Kidney (tissue), 22 donors: ENCODE results near the gene DLD. TPM values are rescaled to one million over a fixed set of nuclear protein-coding genes. Genes with fewer than 3 reads are reported as not detected.
A peak's percentile ranks its signal among the peaks of the same experiment; 100 is the strongest.

Experiments used
- DNase-seq, 5 donors: peaks; one replicate each; pipeline ENCODE4 v3.0.0-alpha.2; 2013 to 2020
- FAIRE-seq: peaks from 2 replicates; lab custom pipeline; 2012; peaks lifted over from hg19 to GRCh38; lab: Jason Lieb, UNC
- H3K27ac ChIP-seq, 2 donors: one replicate each; pipeline ENCODE4 v1.7.0; 2013; ENCODE audit warnings: low read depth in 2 of 2, low read length in 2 of 2, inconsistent platforms in 1 of 2
- H3K27me3 ChIP-seq: one replicate; pipeline ENCODE4 v1.7.1; 2013; ENCODE audit warnings: low read length, inconsistent platforms; ENCODE audit not compliant: control insufficient read depth, insufficient read depth
- H3K36me3 ChIP-seq, 3 donors: one replicate each; pipeline versions ENCODE4 v1.7.0 to v1.7.1; 2013; ENCODE audit warnings: low read length in 3 of 3, control low read depth in 1 of 3, inconsistent platforms in 1 of 3; ENCODE audit not compliant: insufficient read depth in 3 of 3, control insufficient read depth in 2 of 3
- H3K4me1 ChIP-seq, 3 donors: one replicate each; pipeline versions ENCODE4 v1.7.0 to v1.7.1; 2013; ENCODE audit warnings: low read length in 3 of 3, inconsistent platforms in 1 of 3, low read depth in 1 of 3; ENCODE audit not compliant: control insufficient read depth in 2 of 3, insufficient read depth in 2 of 3
- H3K4me3 ChIP-seq, 3 donors: one replicate each; pipeline versions ENCODE4 v1.7.0 to v1.8.1; 2013; ENCODE audit warnings: low read length in 3 of 3, control low read depth in 1 of 3, inconsistent platforms in 1 of 3
- H3K9ac ChIP-seq, 3 donors: one replicate each; pipeline versions ENCODE4 v1.7.0 to v1.7.1; 2013; ENCODE audit warnings: low read length in 3 of 3, control low read depth in 1 of 3, inconsistent platforms in 1 of 3
- H3K9me3 ChIP-seq, 3 donors: one replicate each; pipeline versions ENCODE4 v1.7.0 to v1.7.1; 2013; ENCODE audit warnings: low read length in 3 of 3, control low read depth in 1 of 3, inconsistent platforms in 1 of 3; ENCODE audit not compliant: control insufficient read depth in 2 of 3, insufficient read depth in 1 of 3
- intact Hi-C: fragments of 100-400 bp; cut with DNase I; formaldehyde crosslinking; loops from one replicate; pipeline ENCODE4 v1.11.1; 2022
- long read RNA-seq, 10 donors: library from polyadenylated mRNA in 1 of 10; unstranded in 1 of 10; transcript quantifications; one replicate each; pipeline ENCODE4 v2.0.0 and lab custom pipeline, GENCODE V29; 2021 to 2026
- polyA plus RNA-seq: library from polyadenylated mRNA; stranded (reverse); fragments of 350-450 nt; fragmentation: Illumina TruSeq; extraction: RNeasy Lipid Tissue Mini Kit (QIAGEN cat#74804); gene quantifications from one replicate; pipeline ENCODE4 v1.2.3, GENCODE V29; 2014; ENCODE audit warnings: low read depth, low replicate concordance; ENCODE audit not compliant: insufficient read depth
- total RNA-seq: library from RNA; stranded (reverse); fragmentation: NEBNext Ultra II Directional; extraction: Animal tissue kit (Norgen Biotek cat#: 25700); gene quantifications from one replicate; pipeline ENCODE4 v1.2.1, GENCODE V29; 2021
- TF ChIP-seq, protein P1 (sequence below): IDR thresholded peaks from 3 replicates; pipeline ENCODE4 v1.5.1; 2012; ENCODE audit warnings: mild to moderate bottlenecking, moderate library complexity, borderline replicate concordance; ENCODE audit not compliant: insufficient read depth; ENCODE audit errors: extremely low read depth
- donor health status: control.
- donor health status: control.
- donor health status: control.
- donor health status: control.
- donor health status: control.
- donor health status: DM: yes; HTN: yes; CAD: no.
- donor health status: Normal renal cell carcinoma (clear cell type).

DLD gene, protein sequence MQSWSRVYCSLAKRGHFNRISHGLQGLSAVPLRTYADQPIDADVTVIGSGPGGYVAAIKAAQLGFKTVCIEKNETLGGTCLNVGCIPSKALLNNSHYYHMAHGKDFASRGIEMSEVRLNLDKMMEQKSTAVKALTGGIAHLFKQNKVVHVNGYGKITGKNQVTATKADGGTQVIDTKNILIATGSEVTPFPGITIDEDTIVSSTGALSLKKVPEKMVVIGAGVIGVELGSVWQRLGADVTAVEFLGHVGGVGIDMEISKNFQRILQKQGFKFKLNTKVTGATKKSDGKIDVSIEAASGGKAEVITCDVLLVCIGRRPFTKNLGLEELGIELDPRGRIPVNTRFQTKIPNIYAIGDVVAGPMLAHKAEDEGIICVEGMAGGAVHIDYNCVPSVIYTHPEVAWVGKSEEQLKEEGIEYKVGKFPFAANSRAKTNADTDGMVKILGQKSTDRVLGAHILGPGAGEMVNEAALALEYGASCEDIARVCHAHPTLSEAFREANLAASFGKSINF
- total RNA-seq, result 78.6 TPM
- 153 TPM for polyA plus RNA-seq
- long read RNA-seq, donor 1, transcript DLD-201 (14 exons, 3,755 nt), result major isoform, 21 of 22 reads
- long read RNA-seq, donor 1, partial matches to known transcripts, result 0 of 22 reads
- long read RNA-seq, donor 1, other reads (novel, unspliced or antisense), result 0 of 22 reads
- long read RNA-seq, donor 2, transcript DLD-201 (14 exons, 3,755 nt), result major isoform, 17 of 1,134 reads
- long read RNA-seq, donor 2, partial matches to known transcripts, result 1,103 of 1,134 reads
- long read RNA-seq, donor 2, other reads (novel, unspliced or antisense), result 10 of 1,134 reads
- long read RNA-seq, donor 3, transcript DLD-201 (14 exons, 3,755 nt), result major isoform, 35 of 1,280 reads
- long read RNA-seq, donor 3, partial matches to known transcripts, result 1,218 of 1,280 reads
- long read RNA-seq, donor 3, other reads (novel, unspliced or antisense), result 25 of 1,280 reads
- long read RNA-seq, donor 4, transcript DLD-201 (14 exons, 3,755 nt), result major isoform, 24 of 857 reads
- long read RNA-seq, donor 4, partial matches to known transcripts, result 515 of 857 reads
- long read RNA-seq, donor 4, other reads (novel, unspliced or antisense), result 315 of 857 reads
- long read RNA-seq, donor 5, partial matches to known transcripts, result 0 of 4 reads
- long read RNA-seq, donor 5, other reads (novel, unspliced or antisense), result 0 of 4 reads
- long read RNA-seq, donor 6, transcript DLD-201 (14 exons, 3,755 nt), result major isoform, 49 of 288 reads
- long read RNA-seq, donor 6, partial matches to known transcripts, result 153 of 288 reads
- long read RNA-seq, donor 6, other reads (novel, unspliced or antisense), result 83 of 288 reads
- long read RNA-seq, donor 7, transcript DLD-201 (14 exons, 3,755 nt), result major isoform, 109 of 126 reads
- long read RNA-seq, donor 7, partial matches to known transcripts, result 8 of 126 reads
- long read RNA-seq, donor 7, other reads (novel, unspliced or antisense), result 9 of 126 reads
- long read RNA-seq, donor 8, transcript DLD-201 (14 exons, 3,755 nt), result major isoform, 15 of 571 reads
- long read RNA-seq, donor 8, partial matches to known transcripts, result 508 of 571 reads
- long read RNA-seq, donor 8, other reads (novel, unspliced or antisense), result 44 of 571 reads
- long read RNA-seq, donor 9, transcript DLD-201 (14 exons, 3,755 nt), result major isoform, 12 of 15 reads
- long read RNA-seq, donor 9, partial matches to known transcripts, result 0 of 15 reads
- long read RNA-seq, donor 9, other reads (novel, unspliced or antisense), result 0 of 15 reads
- long read RNA-seq, donor 10, transcript DLD-209 (5 exons, 600 nt), result minor isoform, 7 of 930 reads
- long read RNA-seq, donor 10, transcript DLD-201 (14 exons, 3,755 nt), result major isoform, 15 of 930 reads
- long read RNA-seq, donor 10, partial matches to known transcripts, result 548 of 930 reads
- long read RNA-seq, donor 10, other reads (novel, unspliced or antisense), result 359 of 930 reads

GRCh38 chr7:107890962-107891635 lies at the start of gene DLD:
Gene DLD, plus strand, starts transcription at chr7:107891183. Its CDS starts 68 bp downstream, at chr7:107891251.
- intact Hi-C loops, result no loop called here
- peak; percentile 94 to 98 (median 96) for DNase-seq
- TF ChIP-seq, protein P1, sequence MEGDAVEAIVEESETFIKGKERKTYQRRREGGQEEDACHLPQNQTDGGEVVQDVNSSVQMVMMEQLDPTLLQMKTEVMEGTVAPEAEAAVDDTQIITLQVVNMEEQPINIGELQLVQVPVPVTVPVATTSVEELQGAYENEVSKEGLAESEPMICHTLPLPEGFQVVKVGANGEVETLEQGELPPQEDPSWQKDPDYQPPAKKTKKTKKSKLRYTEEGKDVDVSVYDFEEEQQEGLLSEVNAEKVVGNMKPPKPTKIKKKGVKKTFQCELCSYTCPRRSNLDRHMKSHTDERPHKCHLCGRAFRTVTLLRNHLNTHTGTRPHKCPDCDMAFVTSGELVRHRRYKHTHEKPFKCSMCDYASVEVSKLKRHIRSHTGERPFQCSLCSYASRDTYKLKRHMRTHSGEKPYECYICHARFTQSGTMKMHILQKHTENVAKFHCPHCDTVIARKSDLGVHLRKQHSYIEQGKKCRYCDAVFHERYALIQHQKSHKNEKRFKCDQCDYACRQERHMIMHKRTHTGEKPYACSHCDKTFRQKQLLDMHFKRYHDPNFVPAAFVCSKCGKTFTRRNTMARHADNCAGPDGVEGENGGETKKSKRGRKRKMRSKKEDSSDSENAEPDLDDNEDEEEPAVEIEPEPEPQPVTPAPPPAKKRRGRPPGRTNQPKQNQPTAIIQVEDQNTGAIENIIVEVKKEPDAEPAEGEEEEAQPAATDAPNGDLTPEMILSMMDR, result no peak
- peaks cover 0 to 5% (median 0%) of the 10 kb centered on the region in 3 donors for H3K36me3 ChIP-seq
- peak within 1 kb of the TSS; percentile 95 to 98 for H3K27ac ChIP-seq
- H3K4me3 ChIP-seq, result peak within 1 kb of the TSS; percentile 87 to 95 (median 91)
- H3K9me3 ChIP-seq, result no peaks in the 10 kb centered on the region
- no peak for FAIRE-seq
- peaks cover 0 to 11% (median 3%) of the 10 kb centered on the region in 3 donors for H3K4me1 ChIP-seq
- H3K27me3 ChIP-seq, result no peaks in the 10 kb centered on the region
- peak within 1 kb of the TSS; percentile 87 to 92 (median 90) for H3K9ac ChIP-seq

DNA sequence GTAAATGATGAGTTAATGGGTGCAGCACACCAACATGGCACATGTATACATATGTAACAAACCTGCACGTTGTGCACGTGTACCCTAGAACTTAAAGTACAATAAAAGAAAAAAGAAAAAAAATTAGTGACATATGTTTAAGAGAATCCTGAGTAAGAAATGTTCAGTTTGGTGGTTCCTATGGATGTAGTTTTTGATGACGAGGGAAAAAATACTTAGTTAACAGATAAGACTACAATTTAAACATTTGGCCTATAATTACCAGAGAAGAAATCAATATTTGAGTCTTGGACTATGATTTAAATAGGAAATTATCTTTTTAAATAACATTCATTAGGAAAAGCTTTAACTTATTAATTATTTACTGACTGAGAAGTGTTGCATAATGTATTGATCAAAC lies 48.8 kb upstream of the DLD start:
- TF ChIP-seq, protein P1, result no peak
- Histone ChIP-seq H3K4me1 (no peaks in the 10 kb centered on the region), H3K36me3 (no peaks in the 10 kb centered on the region), H3K4me3 (no peak overlapping the region), H3K9me3 (no peaks in the 10 kb centered on the region), H3K27me3 (no peaks in the 10 kb centered on the region), H3K9ac (no peak overlapping the region), H3K27ac (no peak overlapping the region)
- FAIRE-seq (no peak), DNase-seq (no peak)
- intact Hi-C loops, result no loop called here
